Panc1 (cell line): ENCODE data around the gene TMPRSS2. TPM values are rescaled to one million over a fixed set of nuclear protein-coding genes. Genes with fewer than 3 reads are reported as not detected.

Source experiments
- ATAC-seq: fragments of 200-7000 bp; cut with Tn5 transposase; 2 replicates; pipeline ENCODE4 v1.9.1; 2020; ENCODE audit warnings: mild to moderate bottlenecking, moderate library complexity
- BruUV-seq: library from RNA; stranded (reverse); fragments of 400-500 nt; replicated peaks from 2 replicates; lab custom pipeline; 2021; lab: Mats Ljungman, UMichigan
- CTCF ChIA-PET: fragments of 300-600 bp; sonication (Branson Sonifier 250); formaldehyde crosslinking; loops from one replicate; lab custom pipeline; 2022; ENCODE audit warnings: antibody characterized with exemption; lab: Charles Lee
- POLR2A ChIA-PET: fragments of 300-600 bp; sonication (Branson Sonifier 250); formaldehyde crosslinking; loops from one replicate; lab custom pipeline; 2022; ENCODE audit warnings: antibody characterized with exemption; lab: Charles Lee
- DNase-seq: peaks from one replicate; pipeline ENCODE4 v3.0.0-alpha.2; 2010; ENCODE audit warnings: low read depth, low spot score
- H3K27ac ChIP-seq: 2 replicates; pipeline ENCODE4 v1.5.1; 2011; ENCODE audit warnings: mild to moderate bottlenecking, low read length, inconsistent platforms
- H3K27me3 ChIP-seq: fragments of 200-500 bp; sonication (Bioruptor generic); 2 replicates; pipeline ENCODE4 v1.6.0; 2014; ENCODE audit warnings: low read length, inconsistent platforms; ENCODE audit not compliant: control insufficient read depth, insufficient read depth
- H3K36me3 ChIP-seq: fragments of 200-500 bp; sonication (Bioruptor generic); 2 replicates; pipeline ENCODE4 v1.5.1; 2014; ENCODE audit warnings: inconsistent platforms, mild to moderate bottlenecking, low read length, moderate library complexity; ENCODE audit not compliant: control insufficient read depth, insufficient read depth
- H3K4me1 ChIP-seq: 2 replicates; pipeline ENCODE4 v1.5.1; 2011; ENCODE audit warnings: inconsistent platforms, mild to moderate bottlenecking, low read length, moderate library complexity; ENCODE audit not compliant: control insufficient read depth, insufficient read depth
- H3K4me3 ChIP-seq, 2 experiments: 2 replicates each; pipeline ENCODE4 v1.5.1; 2011 to 2012; ENCODE audit warnings: low read depth in 2 of 2, low read length in 2 of 2, mild to moderate bottlenecking in 2 of 2, inconsistent platforms in 1 of 2, moderate library complexity in 1 of 2
- H3K9me3 ChIP-seq: fragments of 200-500 bp; sonication (Bioruptor generic); 2 replicates; pipeline ENCODE4 v1.5.1; 2014; ENCODE audit warnings: low read depth, mild to moderate bottlenecking, inconsistent platforms, low read length, moderate library complexity; ENCODE audit not compliant: control insufficient read depth, insufficient read depth
- POLR2AphosphoS5 ChIP-seq: IDR thresholded peaks from 2 replicates; pipeline ENCODE4 v1.6.1; 2012; ENCODE audit warnings: mild to moderate bottlenecking, low read depth, low read length, moderate library complexity
- SIN3A ChIP-seq: IDR thresholded peaks from 2 replicates; pipeline ENCODE4 v1.6.1; 2012; ENCODE audit warnings: low read depth, mild to moderate bottlenecking, low read length, moderate library complexity, borderline replicate concordance; ENCODE audit not compliant: insufficient read depth
- TCF7L2 ChIP-seq: IDR thresholded peaks from 2 replicates; pipeline ENCODE4 v1.6.1; 2011; ENCODE audit warnings: mild to moderate bottlenecking, low read depth, low read length, inconsistent platforms
- in situ Hi-C: cut with HindIII; loops from 2 replicates; pipeline ENCODE4 v1.10.0; 2016; ENCODE audit warnings: low sequenced_read_pairs, low pct_unique_long_range_greater_than_20kb
- intact Hi-C: fragments of 100-400 bp; cut with micrococcal nuclease; formaldehyde crosslinking; loops from one replicate; pipeline ENCODE4 v1.10.0; 2022; ENCODE audit not compliant: unreplicated experiment
- total RNA-seq: library from RNA; stranded (reverse); gene quantifications from one replicate; pipeline ENCODE4 v1.2.1, GENCODE V29; 2021; ENCODE audit not compliant: unreplicated experiment
- TF ChIP-seq, protein P1 (sequence below): fragments of 450-650 bp; IDR thresholded peaks from 2 replicates; pipeline ENCODE4 v1.5.1; 2017; ENCODE audit warnings: mild to moderate bottlenecking
- TF ChIP-seq, protein P2 (sequence below), 2 experiments: IDR thresholded peaks; 2 replicates each; pipeline ENCODE4 v1.6.1; 2011 to 2012; ENCODE audit warnings: low read depth in 2 of 2, control low read depth in 1 of 2, low read length in 1 of 2, mild to moderate bottlenecking in 1 of 2, moderate library complexity in 1 of 2; ENCODE audit not compliant: insufficient read depth in 1 of 2

TMPRSS2 gene
- total RNA-seq, 1 experiment from 2014 or later: 111 TPM

DNA sequence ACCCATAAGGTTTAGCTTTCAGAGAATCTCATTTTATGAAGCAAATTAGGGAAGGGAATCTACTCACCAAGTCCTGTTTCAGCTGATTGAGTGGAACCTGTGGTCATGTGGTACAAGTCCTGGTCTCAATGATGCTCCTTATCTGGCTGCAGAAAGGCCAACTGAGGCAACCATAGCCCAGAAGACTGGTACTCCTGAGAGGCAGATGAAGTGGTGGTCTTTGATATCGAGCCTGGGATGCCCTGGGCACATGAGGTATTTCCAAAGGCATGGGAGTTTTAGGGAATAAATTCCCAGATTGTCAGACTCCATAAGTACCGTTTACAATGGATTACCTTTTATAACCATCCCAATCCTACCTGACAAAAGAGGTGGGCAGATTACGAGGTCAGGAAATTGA lies 78.7 kb downstream of the TMPRSS2 start:
- CTCF ChIA-PET: no interaction called here
- intact Hi-C loops: no loop called here
- BruUV-seq: no TSS peak

DNA sequence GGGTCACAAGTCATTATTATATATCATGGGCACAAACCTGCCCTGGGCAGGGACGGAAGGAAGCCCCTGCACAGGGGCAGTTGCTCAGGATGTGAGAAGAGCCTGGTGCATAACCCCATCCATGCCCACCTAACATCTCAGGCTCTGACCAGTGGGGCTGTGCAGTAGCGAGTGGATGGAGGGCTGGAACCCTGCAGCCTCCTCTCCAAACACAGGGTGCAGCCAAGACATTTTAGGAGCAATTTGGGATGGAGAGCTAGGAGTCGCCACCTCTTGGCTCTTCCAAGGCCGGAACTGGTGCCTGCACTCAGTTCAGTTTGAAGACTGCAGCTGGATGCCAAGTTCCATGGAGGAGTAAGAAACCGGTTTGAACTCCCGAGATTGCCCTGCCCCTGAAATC lies 79.1 kb downstream of the TMPRSS2 start:
- H3K36me3 ChIP-seq: no peaks in the 10 kb centered on the region
- no peaks in the 10 kb centered on the region for H3K9me3 ChIP-seq
- no peak overlapping the region for H3K27ac ChIP-seq
- intact Hi-C loops: no loop called here
- no peaks in the 10 kb centered on the region for H3K27me3 ChIP-seq
- ChIA-PET POLR2A (no interaction called here), CTCF (no interaction called here)
- no peak for ATAC-seq
- H3K4me3 ChIP-seq: no peak overlapping the region
- no peaks in the 10 kb centered on the region for H3K4me1 ChIP-seq
- DNase-seq: no peak
- in situ Hi-C loops: no loop called here
- no TSS peak for BruUV-seq
- no peak for TF ChIP-seq TCF7L2
- TF ChIP-seq SIN3A: no peak
- no peak for TF ChIP-seq POLR2AphosphoS5
- TF ChIP-seq, protein P1, sequence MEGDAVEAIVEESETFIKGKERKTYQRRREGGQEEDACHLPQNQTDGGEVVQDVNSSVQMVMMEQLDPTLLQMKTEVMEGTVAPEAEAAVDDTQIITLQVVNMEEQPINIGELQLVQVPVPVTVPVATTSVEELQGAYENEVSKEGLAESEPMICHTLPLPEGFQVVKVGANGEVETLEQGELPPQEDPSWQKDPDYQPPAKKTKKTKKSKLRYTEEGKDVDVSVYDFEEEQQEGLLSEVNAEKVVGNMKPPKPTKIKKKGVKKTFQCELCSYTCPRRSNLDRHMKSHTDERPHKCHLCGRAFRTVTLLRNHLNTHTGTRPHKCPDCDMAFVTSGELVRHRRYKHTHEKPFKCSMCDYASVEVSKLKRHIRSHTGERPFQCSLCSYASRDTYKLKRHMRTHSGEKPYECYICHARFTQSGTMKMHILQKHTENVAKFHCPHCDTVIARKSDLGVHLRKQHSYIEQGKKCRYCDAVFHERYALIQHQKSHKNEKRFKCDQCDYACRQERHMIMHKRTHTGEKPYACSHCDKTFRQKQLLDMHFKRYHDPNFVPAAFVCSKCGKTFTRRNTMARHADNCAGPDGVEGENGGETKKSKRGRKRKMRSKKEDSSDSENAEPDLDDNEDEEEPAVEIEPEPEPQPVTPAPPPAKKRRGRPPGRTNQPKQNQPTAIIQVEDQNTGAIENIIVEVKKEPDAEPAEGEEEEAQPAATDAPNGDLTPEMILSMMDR: no peak
- TF ChIP-seq, protein P2, sequence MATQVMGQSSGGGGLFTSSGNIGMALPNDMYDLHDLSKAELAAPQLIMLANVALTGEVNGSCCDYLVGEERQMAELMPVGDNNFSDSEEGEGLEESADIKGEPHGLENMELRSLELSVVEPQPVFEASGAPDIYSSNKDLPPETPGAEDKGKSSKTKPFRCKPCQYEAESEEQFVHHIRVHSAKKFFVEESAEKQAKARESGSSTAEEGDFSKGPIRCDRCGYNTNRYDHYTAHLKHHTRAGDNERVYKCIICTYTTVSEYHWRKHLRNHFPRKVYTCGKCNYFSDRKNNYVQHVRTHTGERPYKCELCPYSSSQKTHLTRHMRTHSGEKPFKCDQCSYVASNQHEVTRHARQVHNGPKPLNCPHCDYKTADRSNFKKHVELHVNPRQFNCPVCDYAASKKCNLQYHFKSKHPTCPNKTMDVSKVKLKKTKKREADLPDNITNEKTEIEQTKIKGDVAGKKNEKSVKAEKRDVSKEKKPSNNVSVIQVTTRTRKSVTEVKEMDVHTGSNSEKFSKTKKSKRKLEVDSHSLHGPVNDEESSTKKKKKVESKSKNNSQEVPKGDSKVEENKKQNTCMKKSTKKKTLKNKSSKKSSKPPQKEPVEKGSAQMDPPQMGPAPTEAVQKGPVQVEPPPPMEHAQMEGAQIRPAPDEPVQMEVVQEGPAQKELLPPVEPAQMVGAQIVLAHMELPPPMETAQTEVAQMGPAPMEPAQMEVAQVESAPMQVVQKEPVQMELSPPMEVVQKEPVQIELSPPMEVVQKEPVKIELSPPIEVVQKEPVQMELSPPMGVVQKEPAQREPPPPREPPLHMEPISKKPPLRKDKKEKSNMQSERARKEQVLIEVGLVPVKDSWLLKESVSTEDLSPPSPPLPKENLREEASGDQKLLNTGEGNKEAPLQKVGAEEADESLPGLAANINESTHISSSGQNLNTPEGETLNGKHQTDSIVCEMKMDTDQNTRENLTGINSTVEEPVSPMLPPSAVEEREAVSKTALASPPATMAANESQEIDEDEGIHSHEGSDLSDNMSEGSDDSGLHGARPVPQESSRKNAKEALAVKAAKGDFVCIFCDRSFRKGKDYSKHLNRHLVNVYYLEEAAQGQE (IDR thresholded peaks at IDR 0.05; ENCODE audit: insufficient read depth in 1 of 2, low read depth in 2 of 2, low read length in 1 of 2): no peak

More for the DNA sequence above, 78.7 kb downstream of the TMPRSS2 start:
- Histone ChIP-seq H3K9me3 (no peaks in the 10 kb centered on the region), H3K4me3 (no peak overlapping the region), H3K36me3 (no peaks in the 10 kb centered on the region), H3K4me1 (no peaks in the 10 kb centered on the region), H3K27ac (no peak overlapping the region), H3K27me3 (no peaks in the 10 kb centered on the region)
- in situ Hi-C loops: no loop called here
- POLR2A ChIA-PET: no interaction called here
- no peak for TF ChIP-seq SIN3A
- TF ChIP-seq, protein P2 (IDR thresholded peaks at IDR 0.05; ENCODE audit: insufficient read depth in 1 of 2, low read depth in 2 of 2, low read length in 1 of 2): no peak
- no peak for TF ChIP-seq POLR2AphosphoS5
- TF ChIP-seq, protein P1: no peak
- no peak for TF ChIP-seq TCF7L2
- ATAC-seq: no peak
- no peak for DNase-seq
